ENCODE measurements around the gene RASL11B.

The RASL11B gene

GRCh38 chr4:52876069-52876468 lies 14.0 kb downstream of the RASL11B start:
- DNase-seq = no peak

DNA sequence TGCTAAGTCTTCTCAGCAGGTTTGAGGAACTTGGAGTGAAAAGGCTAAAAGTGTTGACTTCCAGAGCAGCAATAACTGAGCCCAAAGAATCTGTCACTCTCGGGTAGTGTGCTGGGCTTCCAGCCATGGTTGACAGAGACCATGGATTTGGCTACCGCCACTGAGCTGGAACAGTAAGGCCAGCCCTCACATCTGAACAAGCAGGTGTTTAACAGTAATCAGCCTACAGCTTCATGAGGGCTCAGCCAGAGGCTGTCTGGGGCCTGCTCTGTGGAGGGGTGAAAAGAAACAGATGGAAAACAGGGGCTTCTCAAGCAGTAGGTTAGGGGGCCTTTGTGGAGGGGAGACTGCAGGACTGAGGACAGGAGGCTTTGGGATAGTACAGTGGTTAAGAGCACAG lies 14.9 kb downstream of the RASL11B start:
- DNase-seq = peak; percentile 48

DNA sequence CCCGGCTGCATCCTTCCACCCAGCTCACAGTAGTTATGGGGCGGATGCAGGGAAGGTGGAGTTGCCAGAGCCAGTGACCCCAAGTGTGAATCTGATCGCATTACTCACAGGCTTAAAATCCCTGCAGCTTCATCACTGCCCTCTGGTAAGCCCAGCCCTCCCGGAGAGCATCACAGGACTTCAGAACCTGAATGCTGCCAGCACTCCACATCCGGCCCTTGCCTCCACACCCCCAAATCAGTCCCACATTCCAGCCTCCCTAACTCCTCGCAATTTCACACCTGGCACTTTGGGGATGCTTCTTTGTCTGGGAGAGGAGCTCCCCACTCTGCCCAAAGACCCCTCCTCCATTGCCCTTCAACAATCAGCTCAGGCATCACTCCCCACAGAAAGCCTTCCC lies 15.6 kb downstream of the RASL11B start:
- no peak for DNase-seq

DNA sequence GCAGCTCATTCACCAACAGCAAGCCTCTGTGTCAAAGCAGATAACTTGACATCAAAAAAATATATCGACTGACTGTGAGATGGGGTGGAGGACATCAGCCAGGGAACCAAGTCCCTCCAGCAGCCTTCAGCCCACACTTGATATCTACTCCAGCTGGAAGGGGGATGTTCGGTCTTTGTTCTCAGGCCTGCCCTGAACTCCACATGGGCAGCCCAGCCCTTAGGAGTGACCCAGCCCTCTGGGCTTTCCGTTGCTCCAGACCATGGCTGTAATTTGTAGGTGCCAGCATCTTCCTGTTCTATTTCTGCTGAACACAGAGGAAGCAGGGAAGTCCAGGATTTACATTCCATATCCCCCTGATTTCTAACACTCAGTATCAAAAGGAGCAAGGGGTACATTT lies 17.4 kb downstream of the RASL11B start:
- DNase-seq = no peak

GRCh38 chr4:52880994-52881393 lies 18.9 kb downstream of the RASL11B start:
- no peak for DNase-seq

DNA sequence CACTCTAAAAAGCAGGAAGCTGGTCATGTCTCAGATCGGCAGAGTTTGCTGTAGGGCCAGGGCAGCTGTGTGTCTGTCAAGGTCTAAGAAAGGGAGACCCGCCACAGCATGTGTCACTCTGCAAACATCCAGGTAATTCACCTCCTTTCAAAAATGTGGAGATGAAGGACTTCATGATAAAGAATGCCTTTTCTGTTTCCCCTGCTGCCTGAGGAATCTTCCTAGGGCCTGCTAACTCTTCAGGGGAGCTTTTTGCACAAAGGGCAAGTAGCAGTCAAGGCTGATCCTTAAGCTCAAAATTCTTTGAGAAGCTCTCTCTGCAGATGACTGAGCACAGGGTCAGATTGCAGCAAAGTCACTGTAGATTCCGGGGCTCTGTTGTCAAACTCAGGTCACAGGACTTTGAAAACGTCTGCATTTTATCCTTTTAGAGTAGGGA lies 21.1 kb downstream of the RASL11B start:
- no peak for DNase-seq

DNA sequence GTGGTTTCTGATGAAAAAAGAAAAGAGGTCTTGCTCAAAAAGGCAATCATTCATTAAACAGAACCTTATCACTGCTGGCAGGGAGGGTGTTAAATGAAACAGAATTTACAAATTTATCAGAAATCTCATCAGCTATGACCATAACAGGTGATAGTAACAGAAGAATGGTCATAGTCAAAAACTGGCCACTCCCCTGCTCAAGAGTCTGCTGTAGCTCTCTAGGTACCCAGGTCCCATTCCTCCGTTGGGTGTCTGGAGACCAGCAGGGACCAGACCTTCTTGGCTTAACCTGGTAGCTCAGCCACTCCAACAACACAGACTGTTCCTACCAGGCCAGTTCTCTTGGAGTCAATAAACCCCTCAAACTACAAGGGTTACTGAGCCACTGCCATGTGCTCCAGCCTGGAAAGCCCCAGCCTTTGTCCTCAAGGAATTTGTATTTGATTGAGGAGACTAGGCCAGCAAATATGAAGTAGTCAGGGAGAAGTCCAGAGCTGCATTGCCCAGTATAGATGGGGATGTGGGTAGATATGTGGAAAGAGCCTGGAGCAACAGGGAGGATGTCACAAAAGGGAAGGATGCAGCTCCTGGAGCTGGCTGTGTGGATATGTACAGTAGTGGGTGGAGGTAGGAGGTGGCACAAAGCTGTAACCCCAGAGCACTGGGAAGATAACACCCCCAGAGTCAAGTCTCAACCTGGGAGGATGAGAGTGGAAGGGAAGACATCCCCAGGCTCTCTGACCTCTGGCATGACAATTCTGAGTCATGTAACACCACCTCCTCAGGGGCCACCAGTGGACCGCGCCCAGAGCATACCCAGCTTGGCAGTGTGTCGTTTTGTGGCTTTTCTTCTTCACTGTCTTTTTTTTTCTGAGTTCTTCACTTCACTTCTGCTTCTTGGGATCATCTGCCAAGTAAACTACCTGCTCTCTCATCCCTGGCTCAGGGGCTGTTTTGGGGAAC lies 21.9 kb downstream of the RASL11B start:
- no peak for DNase-seq

GRCh38 chr4:52884994-52885393 lies 22.9 kb downstream of the RASL11B start:
- no peak for DNase-seq

DNA sequence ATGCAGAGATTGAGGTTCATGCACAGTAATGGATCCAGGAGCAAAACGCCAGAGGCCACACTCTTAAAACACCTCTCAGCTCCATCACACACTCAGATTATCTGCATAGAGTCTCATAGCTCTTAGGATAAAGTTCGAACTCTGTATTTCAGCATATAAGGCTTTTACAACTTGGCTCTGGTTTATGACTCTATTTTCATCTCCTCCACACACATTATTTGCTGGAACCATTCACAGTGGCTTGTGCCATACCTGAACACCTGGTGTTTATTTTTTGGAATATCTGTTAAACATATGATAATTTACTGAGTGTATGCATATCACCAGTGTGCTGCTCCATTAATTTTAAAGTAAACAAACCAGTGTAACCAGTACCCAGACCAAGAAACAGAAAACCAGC lies 27.2 kb downstream of the RASL11B start:
- no peak for DNase-seq

- DNase-seq = no peak
Measured at GRCh38 chr4:52889778-52890520, 27.8 kb downstream of the RASL11B start.

- no peak for DNase-seq
Measured at GRCh38 chr4:52890521-52890791, 28.3 kb downstream of the RASL11B start.

DNA sequence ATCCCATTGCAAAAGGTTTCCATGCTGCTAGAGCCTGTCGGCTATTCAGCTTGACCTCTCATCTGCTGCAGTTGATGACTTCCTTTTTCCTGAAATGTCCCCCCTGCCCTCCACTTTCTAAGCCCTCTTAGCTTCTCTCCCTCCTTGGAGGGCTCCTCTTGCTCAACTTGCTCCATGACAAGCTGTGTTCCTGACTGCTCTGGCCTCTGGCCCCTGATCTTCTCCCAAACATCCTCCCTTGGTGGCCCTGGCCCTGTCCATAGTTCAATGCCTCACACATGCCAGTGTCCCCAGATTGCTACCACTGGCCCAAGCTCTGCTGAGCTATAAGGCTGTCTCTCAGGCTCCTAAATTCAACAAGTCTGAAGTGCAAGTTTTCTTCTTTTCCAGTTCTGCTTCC lies 29.6 kb downstream of the RASL11B start:
- DNase-seq = no peak

DNA sequence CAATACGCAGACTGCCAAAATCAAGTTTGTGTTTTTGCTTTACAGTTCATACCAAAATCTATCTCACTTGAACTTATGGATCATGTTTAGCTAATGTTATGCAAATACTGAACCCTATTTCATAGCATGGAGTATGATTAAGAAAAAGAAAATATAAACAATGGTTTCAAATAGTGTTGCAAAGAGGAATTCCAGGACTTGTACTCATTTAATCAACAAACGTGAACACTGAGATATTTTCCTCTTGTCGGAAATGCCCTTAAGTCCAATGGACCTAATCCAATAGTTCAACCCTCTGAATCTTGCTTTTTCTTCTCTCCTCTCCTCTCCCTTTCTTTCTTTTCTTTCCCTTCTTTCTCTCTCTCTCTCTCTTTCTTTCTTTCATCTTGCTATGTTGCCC lies 30.8 kb downstream of the RASL11B start:
- no peak for DNase-seq

DNA sequence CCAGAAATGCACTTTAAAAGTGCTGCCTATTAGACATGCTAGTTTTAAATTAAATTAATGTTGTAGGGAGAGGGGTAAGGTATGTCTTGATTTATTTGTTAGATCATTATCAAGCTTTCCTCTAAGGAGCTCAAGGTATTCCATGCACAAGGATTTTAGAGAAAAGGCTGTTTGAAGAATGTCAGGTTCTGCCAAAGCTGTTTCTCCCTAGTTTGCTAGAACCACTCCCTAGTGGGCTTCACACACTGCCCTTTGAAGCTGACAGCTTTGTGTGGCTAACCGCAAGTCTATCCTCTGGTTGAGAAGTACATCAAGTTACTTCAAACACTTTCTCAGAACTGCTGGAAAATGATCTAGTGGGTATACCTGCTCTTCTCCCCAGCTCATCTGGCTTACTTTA lies 32.3 kb downstream of the RASL11B start:
- no peak for DNase-seq

DNA sequence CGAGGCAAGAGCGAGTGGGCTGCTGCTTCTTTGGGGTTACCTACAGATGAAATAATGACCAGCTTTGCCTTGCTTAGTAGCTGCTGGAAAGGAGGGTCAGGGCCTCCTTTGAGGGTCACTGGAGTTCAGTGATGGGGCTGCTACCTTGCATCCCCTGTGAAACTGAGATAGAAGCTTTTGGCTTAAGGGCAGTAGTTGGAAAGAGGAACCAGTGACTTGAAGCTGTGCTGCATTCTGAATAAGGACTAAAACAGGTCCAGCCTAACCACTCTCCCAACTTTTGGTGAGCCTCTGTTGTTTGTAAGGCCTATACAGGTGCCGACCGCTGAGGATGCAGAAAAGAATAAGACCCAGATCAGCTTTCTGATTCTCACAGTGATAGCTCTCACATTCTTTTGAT lies 41.2 kb downstream of the RASL11B start:
- no peak for DNase-seq

DNA sequence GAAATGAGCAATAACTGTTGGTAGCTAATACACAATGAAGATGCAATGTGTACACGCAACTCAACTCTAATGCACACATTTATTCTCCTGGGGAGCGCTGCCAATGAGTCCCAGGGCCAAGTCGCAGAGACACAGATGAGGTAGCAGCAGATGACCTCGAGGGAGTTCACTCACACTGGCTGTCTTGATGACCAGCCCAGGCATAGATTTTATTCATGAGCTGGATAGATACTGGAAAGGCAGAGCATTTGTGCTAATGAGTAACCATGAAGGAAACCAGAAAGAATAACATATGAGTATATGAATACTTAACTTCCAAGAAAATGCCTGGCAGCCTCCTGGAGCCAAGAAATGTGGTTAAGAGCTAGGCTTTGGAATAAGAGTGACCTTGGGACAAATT lies 42.3 kb downstream of the RASL11B start:
- no peak for DNase-seq

DNA sequence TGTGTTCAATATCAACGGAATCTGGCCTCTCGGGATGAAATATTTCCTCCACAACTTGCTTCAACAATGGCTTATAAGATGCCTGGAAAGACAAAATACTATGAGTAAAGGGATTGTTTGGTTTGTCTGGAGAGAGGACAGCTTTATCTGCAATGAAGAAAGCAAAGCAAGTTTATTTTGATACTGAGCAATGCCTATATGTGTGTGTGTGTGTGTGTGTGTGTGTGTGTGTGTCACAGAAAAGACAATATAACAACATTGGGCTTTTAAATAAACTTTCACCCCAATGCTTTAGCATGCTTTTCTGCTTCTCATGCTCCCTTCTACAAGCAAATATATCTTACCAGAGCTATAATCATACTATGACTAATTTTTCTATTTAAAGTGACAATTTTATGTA lies 45.4 kb downstream of the RASL11B start:
- no peak for DNase-seq

DNA sequence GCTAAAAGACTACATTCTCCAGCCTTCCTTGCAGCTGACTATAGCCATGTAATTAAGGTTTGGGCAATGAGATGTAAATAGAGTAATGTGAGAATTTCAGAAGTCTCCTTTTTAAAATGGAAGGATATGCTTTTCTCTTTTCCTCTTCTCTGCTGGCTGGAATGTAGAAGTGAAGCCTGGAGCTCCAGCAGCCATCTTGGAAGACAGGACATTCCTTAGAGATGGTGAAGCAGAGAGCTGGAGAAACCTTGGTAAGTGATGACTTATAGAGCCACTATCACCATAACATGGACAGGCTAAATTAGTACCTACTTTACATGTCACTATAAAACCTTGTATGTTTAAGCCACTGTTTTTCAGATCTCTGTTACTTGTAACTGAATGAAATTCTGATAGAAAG lies 48.0 kb downstream of the RASL11B start:
- no peak for DNase-seq

GRCh38 chr4:52911684-52912294 lies 49.7 kb downstream of the RASL11B start:
- DNase-seq = peak; percentile 32

- DNase-seq = peak; percentile 6
Measured at GRCh38 chr4:52912608-52913007, 50.5 kb downstream of the RASL11B start.

DNA sequence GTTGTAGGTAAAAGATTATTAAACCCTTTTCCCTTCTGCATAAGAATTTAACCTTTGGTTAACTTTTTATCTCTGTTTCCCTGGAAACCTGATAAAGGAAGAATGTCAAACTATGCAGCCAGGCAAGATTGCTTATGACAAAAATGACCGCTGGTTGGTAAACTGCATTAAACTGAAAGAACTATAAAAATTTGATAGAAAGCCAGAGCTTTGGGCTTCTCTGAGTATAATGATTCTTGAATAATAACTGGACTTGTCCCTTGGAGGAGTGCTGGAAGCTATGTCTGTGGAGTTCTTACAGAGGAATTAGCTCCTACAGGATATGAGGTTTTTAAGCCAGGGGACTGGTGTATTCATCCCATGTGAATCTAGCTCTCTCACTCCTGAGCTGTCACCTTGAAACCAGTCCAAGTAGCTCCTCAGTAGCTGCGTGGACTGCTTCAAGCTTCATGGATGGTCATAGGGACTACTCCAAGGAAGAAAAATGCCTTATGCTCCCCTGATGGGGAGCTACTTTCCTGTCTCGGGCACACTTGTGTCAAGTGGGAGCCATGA lies 52.0 kb downstream of the RASL11B start:
- DNase-seq = no peak

DNA sequence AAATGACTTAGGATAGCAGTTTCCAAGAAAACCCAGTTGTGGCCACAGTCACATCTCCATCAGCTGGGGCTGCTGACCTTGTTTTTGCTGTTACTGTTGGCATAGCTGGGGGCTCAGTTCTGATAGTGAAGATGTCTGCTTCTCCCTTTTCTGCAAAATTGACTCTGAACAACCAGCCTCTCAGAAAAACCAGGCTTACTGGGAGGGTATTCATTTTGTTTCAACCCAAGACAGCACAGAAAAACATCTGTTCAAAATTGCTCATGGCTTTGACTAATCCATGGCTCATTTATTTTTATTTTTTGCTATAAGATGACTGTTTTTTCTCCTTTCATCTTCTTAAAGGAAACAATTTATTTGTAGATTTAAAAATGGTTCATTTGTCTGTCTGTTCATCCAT lies 53.1 kb downstream of the RASL11B start:
- DNase-seq = no peak

GRCh38 chr4:52915730-52916300 lies 53.7 kb downstream of the RASL11B start:
- DNase-seq = peak; percentile 33

Measured in NCI-H446 treated with DMSO at 0.1 percent for 48 hours (cell line).